ENCODE results near the gene TMEM11.

GRCh38 chr17:21193031-21193430 is 20.9 kb downstream of the TMEM11 start:
- TF ChIP-seq CTCF (optimal IDR thresholded peaks at IDR 0.05 in 1 of 3, IDR thresholded peaks at IDR 0.05 in 1 of 3, conservative IDR thresholded peaks at IDR 0.05 in 1 of 3; ENCODE audit: extremely low read depth in 1 of 3, insufficient read depth in 2 of 3, low read length in 3 of 3) (no peak), EZH2 (IDR thresholded peaks at IDR 0.05; ENCODE audit: low read length) (no peak)

Measured in keratinocyte (primary cell).